ENCODE data around the gene PRKCE. TPM values are rescaled to one million over a fixed set of nuclear protein-coding genes. Genes with fewer than 3 reads are reported as not detected.

The PRKCE gene
- total RNA-seq, 1 donor from 2014 or later = 13.7 TPM

DNA sequence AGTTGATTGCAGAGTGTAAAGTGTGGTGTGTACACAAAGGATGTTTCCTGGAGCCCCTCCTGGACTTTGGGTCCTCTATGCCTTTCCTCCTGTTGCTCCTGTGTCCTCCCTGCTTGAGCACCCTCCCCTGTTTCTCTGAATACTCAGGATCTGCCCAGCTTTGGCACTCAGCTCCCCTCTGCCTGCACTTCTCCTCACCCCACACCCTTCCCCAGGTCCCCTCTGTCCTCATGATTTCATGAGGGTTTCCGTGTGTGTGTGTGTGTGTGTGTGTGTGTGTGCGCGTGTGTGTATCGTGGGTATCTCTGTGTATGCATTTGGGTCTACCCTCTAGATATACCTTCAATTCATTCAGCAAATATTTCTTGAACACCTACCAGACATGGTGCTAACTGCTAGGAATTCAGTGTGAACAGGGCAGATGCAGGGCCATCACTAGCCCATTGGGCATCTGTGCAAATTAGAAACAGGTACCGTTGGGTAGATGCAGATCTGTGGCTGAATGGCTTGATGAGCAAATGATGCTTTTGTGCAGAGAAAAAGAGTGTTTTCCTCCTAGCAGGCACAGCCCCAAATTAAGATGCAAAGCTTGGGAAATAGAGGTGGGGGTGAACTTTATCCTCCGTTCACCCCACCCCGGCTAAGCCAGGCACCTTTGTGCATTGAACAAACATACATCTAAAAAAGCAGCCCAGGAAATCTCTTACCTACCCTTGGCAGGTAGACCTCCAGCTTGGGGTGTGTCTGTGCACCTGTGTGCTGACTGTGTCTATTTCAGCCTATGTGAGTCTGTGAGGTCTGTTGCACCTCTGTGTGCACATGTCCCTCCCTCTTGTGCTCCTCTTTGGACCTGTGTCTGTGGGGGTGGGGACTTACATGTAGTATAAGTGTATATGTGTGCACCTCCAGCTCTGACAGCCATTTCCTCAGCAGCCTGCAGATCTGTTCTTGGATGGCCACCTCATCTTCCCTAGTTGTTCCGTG, 585.7 kb downstream of the PRKCE start:
- intact Hi-C loops (cut with micrococcal nuclease) = no loop called here

Other genes with a start within 250 kb of the PRKCE start
- gene SRBD1, start 40.4 kb upstream of the PRKCE start, total RNA-seq = 20.5 and 21.2 TPM in 2 replicates

Data from T-helper 1 cell treated with Interleukin-12 subunit alpha and Interleukin-12 subunit beta and Interleukin-4 antibody, amounts not matched to agents 30 ng/mL and 1 ng/mL, for 36 hours (primary cell).